HL-60 (cell line): ENCODE measurements around the gene FAM107B.
"Not testable (repeated sequence)": the region's sequence is repeated elsewhere in the genome, so short reads cannot be mapped to it uniquely, and the experiment has no call there.

Experiments
- CTCF ChIP-seq: IDR thresholded peaks from one replicate; pipeline ENCODE4 v1.5.1; 2011; ENCODE audit warnings: low read length, control low read depth, inconsistent platforms; ENCODE audit not compliant: insufficient read depth
- POLR2AphosphoS5 ChIP-seq: IDR thresholded peaks from 2 replicates; pipeline ENCODE4 v1.6.1; 2012; ENCODE audit warnings: low read depth

- TF ChIP-seq CTCF, POLR2AphosphoS5: not testable (repeated sequence)
Observed at GRCh38 chr10:14659137-14659536, 115.6 kb downstream of the FAM107B start.
